Amygdala (tissue), 56 donors: Measurements from ENCODE around the gene CIAPIN1.
"Not testable (repeated sequence)": the region's sequence is repeated elsewhere in the genome, so short reads cannot be mapped to it uniquely, and the experiment has no call there.

ENCODE experiments used
- DNase-seq, 56 donors: peaks; one replicate each; lab custom pipeline; 2025; lab: John Stamatoyannopoulos, UW

CIAPIN1 gene

GRCh38 chr16:57411362-57411976 lies 35.7 kb downstream of the CIAPIN1 start:
- no peak for DNase-seq

- DNase-seq = no peak
Observed at GRCh38 chr16:57409870-57410587, 37.2 kb downstream of the CIAPIN1 start.

GRCh38 chr16:57409065-57409464 lies 38.1 kb downstream of the CIAPIN1 start:
- DNase-seq = peak in 1 of 56 donors; percentile 29

- DNase-seq = no peak
Observed at GRCh38 chr16:57407521-57408353, 39.4 kb downstream of the CIAPIN1 start.

- DNase-seq = peak in 1 of 56 donors; percentile 11
Observed at GRCh38 chr16:57406881-57407280, 40.3 kb downstream of the CIAPIN1 start.

GRCh38 chr16:57405097-57405496 lies 42.1 kb downstream of the CIAPIN1 start:
- no peak for DNase-seq

GRCh38 chr16:57403965-57404817 lies 43.0 kb downstream of the CIAPIN1 start, which contains the start of gene CCL17:
CCL17 (plus strand) TSS chr16:57404767; CDS start chr16:57413933, 9,166 bp downstream.
- DNase-seq = peak in 6 of 56 donors; percentile 16 to 65 (median 28)

GRCh38 chr16:57401943-57402640 lies 45.1 kb downstream of the CIAPIN1 start:
- no peak for DNase-seq

- DNase-seq = not testable (repeated sequence)
Observed at GRCh38 chr16:57397493-57397892, 49.7 kb downstream of the CIAPIN1 start.

GRCh38 chr16:57396786-57397185 lies 50.4 kb downstream of the CIAPIN1 start:
- DNase-seq = no peak

GRCh38 chr16:57395026-57395425 lies 52.2 kb downstream of the CIAPIN1 start:
- no peak for DNase-seq

GRCh38 chr16:57394444-57394843 lies 52.7 kb downstream of the CIAPIN1 start:
- DNase-seq = peak in 1 of 56 donors; percentile 37

- no peak for DNase-seq
Observed at GRCh38 chr16:57392694-57393093, 54.5 kb downstream of the CIAPIN1 start.

GRCh38 chr16:57391708-57392107 lies 55.5 kb downstream of the CIAPIN1 start:
- no peak for DNase-seq

GRCh38 chr16:57391300-57391699 lies 55.9 kb downstream of the CIAPIN1 start:
- DNase-seq = no peak

GRCh38 chr16:57390636-57391295 lies 56.4 kb downstream of the CIAPIN1 start:
- no peak for DNase-seq

GRCh38 chr16:57389087-57389468 lies 58.1 kb downstream of the CIAPIN1 start:
- DNase-seq = no peak

- no peak for DNase-seq
Observed at GRCh38 chr16:57388359-57389086, 58.7 kb downstream of the CIAPIN1 start.
